CD4-positive, alpha-beta T cell treated with Interleukin-1 beta for 1 hour (primary cell): ENCODE measurements around the gene DYRK2.
A peak's percentile ranks its signal among the peaks of the same experiment; 100 is the strongest.

Experiments
- DNase-seq, 2 donors: peaks; one replicate each; pipeline ENCODE4 v3.0.0-alpha.2; 2020 to 2022

DYRK2 gene

DNA sequence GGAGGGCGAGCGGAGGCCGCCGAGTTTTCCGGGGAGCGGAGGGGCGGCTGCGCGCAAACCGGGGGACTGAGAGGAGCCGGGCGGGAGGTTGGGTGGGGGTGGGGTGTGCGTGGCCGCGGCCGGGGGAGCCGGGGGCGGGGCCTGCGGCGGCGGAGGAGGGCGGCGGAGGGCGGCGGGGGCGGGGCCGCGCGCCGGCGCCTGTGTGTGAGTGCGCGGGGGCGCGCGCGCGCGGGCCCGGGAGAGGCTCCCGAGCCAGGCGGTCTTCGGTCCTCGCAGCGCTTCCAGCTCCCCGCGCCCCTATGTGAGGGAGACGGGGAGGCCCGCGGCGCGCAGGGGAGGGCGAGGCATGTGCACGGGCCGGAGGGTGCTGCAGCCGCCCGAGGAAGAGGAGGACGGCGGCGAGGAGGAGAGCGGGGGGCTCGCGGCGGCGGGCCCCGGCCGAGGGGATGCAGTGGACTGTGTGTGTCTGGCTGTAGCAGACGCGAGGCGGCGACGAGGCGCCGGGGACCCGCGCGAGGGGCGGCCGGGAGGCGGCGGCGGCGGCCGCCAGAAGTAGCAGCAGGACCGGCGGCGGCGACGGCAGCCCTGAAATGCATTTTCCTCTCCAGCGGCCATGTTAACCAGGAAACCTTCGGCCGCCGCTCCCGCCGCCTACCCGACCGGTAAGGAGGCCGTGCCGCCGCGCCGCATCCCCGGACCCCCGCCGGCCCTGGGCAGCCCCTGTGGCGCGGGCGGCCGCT, at the start of gene DYRK2:
TSS of gene DYRK2 (plus strand) at position 225 of the 740 bp plus-strand sequence. CDS start at position 614, 389 bp downstream.
- DNase-seq = peak; percentile 82 to 83

DNA sequence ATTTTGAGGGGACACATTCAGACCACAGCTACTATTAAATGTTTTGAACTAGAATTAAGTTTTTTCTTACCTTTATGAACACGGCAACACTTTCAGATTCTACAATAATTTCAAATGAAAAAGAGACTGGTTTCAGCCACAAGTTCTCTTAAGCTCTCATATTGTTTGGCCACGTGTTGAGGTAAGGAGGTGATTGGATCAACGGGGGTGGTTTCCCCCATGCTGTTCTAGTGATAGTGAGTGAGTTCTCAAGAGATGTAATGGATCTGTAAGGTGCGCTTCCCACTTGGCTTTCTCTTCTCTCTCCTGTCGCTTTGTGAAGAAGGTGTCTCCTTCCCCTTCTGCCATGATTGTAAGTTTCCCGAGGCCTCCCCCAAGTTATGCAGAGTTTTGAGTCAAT, 48.9 kb upstream of the DYRK2 start:
- no peak for DNase-seq

DNA sequence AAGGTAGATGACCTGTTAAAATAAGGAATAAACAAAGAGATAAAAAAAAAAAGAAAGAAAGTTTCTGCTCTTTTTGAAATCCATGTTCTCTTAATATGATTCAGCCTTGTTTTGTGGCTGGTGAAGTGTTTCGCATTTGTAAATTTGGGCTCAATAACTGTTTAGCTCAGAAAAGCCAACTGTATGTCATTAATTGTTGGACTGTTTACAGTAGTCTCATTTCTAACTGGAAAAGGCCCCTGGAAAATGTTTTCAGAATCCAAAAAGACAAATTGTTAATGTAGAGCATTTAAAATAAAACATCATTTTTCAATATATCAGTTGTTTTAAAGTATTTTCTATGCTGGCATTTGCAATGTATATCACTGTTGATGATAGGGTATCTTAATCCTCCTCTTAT, 47.4 kb upstream of the DYRK2 start:
- no peak for DNase-seq

DNA sequence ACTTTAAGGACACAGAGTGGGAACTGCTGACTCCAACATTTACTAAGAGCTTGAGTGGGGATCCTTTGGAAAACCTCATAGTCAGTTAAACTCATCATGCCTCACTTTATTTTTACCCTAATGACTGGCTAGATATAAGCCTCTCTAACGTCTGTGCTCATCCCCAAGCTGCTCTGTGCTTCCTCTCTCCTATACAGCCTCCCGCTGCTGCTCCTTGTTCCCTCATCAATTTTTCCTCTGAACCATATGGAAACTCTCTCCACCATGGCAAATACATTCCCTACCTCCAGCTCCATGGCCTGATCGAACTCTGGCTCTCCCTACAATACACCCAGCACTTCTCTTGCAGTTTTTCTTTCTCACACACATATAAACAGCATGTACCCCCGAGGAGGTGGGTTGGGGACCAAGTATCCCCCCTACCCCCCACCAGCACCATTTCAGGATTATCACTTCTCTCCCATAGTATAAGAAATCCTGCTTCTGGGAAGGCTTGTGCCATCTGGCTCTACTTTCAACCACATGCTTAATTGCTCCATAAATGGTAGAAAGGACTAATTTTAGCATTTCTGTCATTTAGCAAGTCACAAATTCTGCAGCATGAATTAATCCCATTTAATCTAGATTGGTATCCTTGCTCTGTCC, 39.2 kb upstream of the DYRK2 start:
- DNase-seq = no peak

DNA sequence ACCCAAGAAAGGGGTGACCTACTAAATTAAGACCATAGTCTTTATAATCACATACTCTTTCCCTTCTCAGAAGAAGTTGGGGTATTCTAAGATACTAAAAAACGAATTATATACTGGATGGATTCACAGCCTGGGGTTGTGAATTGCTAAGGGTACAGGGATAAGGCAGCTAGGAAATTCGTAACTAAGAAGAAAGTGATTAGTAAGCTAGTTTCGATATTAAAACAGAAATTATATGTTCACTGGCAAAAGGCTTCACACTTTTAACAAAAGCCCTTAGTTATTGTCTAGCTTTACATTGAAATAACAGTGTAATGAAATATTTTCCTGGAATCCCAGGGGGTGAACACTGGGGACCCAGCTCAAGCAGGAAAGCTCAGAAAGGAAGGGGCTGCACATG, 35.5 kb upstream of the DYRK2 start:
- no peak for DNase-seq

DNA sequence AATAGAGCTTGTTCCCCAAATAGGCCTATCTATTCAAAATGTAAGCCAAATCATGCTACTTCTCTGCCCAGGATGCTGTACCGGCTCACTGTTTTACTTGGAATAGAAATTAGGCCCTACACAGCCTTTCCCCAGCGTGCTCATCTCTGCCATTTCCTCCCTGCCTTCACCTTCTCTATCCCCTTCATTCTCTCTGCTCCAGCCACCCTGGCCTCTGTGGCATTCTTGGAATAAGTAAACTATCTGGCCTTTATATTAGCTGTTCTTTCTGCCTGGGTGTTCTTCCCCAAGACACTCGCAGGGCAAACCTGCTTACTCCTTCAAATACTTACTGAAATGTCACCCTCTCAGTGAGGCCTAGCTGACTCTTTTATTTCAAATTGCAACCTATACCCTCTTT, 30.9 kb upstream of the DYRK2 start:
- no peak for DNase-seq

DNA sequence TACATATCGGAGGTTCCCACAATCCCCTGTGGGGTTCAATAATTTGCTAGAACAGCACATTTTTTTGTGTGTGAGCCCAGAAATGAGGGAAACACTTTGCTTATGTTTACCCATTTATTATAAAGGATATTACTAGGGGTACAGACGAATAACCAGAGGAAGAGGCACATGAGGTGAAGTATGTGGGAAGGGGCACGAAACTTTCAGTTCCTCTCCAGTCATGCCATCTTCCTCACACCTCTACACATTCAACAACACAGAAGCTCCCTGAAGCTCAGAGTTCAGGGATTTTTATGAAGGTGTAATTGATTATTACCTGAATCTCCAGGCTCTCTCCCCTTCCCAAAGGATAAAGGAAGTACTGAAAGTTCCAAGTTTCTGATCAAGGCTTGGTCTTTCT, 30.2 kb upstream of the DYRK2 start:
- no peak for DNase-seq

DNA sequence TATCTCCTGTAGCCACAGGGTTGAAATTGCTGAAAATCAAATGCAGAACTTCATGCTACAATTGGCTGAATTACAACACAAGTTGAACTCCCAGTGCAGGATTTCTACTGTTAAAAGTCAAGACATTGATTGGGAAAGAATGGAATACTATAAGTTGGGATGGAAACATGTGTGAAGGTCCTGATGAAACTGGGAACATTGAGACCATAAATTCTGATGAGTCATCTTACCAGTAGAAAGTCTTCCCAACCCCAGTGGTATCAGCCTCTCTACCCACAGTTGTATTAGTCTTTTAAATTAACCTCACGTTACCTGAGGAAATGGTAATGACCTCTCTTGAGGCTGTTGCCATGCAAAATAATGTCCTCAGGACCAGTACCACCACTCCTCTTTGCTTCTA, 27.4 kb upstream of the DYRK2 start:
- DNase-seq = no peak

DNA sequence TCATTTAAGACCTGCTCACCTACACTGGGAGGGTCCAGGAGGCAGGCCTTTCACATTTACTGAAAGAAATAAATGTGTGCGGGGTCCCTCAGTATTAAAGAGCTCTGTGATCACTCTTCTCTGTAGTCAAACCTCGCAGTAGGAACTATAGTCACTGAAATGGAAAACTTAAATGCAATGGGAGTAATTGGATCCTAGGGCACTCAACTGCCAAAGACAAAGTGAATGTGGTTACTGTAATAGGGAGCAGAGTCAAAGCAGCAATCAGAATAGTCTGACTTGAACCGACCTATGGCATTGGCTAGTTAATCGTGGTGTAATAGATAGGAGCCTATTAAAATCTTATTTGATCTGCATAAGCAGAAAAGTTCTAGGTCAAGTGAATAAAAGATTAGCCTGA, 26.6 kb upstream of the DYRK2 start:
- no peak for DNase-seq

DNA sequence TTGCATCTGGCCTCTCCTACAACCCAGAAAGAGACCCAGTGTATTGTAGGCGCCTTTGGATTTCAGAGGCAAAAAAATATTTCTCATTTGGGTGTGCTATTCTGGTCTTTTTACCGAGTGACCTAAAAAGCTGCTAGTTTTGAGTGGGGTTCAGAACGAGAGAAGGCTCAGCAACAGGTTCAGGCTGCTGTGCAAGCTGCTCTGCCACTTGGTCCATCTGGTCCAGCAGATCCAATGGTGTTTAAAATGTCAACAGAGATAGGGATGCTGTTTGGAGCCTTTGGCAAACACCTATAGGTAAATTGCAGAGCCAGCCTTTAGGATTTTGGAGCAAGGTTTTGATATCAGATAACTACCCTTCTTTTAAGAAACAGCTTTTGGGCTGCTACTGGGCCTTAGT, 25.3 kb upstream of the DYRK2 start:
- no peak for DNase-seq

DNA sequence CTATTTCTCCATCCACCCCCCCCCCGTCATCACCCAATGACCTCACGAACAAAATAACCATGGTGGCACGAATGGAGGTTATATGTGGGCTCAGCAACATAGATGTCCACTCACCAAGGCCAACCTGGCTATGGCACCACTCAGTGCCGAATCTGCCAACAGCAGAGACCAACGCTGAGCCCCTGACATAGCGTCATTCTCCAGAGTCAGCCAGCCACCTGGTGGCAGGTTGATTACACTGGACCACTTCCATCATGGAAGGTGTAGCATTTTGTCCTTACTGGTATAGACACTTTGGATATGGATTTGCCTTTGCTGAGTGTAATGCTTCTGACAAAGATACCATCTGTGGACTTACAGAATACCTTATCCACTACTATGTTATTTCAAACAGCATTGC, 24.2 kb upstream of the DYRK2 start:
- no peak for DNase-seq

DNA sequence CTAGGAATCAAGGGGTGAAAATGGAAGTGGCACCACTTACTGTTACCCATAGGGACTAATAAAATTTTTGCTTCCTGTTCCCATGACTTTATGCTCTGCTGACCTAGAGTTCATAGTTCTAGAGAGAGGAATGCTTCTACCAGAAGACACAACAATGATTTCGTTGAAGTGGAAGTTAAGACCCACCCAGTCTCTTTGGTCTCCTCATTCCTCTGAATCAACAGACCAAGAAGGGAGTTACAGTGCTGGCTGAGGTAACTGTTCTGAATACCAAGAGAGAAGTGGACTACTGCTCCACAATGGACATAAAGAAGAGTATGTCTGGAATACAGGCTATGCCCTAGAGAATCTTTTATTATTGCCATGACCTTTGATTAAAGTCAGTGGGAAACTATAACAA, 23.5 kb upstream of the DYRK2 start:
- DNase-seq = no peak

DNA sequence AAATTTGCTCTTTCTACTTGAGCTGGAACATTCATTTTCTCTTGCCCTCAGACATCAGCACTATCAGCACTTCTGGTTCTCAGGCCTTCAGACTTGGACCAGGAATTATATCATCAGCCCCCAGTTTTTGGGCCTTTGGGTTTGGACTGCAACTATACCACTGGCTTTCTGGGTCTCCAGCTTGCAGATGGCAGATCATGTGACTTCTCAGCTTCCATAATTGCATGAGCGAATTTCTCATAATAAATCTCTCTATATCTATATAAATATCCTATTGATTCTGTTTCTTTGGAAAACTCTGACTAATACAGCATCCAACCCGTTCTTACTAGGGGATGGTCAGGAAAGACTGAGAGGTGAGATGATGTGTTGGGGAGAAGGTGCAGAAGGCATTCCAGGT, 22.4 kb upstream of the DYRK2 start:
- DNase-seq = no peak

DNA sequence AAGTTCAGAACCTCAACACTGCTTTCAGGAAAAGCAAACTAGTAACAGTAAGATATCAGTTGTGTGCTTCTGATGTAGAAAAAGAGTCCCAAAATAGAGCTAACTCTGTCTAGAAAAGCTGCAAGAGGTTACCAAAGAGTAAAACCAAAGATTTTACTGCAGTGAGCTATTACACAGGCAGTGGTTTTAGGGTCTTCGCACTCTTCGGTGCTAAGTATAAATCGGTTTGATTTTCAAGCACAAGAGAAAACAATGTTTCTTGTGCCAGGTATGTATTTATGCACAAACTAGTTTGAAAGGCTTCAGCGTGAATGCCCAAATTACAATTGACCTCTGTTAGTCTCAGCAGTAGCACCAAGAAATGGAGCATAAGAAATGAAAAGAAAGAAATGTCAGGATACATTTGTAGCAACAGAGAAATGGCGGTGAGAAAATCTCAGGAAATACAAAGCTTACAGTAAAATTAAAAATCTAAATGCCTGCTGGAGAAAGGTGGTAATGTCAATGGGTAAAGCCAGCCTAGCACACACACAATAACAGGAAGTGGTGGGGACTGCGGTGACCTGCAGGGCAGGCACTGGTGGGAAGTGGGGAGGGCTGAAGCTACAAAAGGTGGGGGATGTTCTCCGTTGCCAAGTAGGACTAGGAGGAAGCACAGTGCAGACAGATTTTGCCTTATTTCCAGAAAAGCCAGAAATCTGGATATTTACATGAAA, 18.0 kb upstream of the DYRK2 start:
- peak; percentile 89 for DNase-seq

DNA sequence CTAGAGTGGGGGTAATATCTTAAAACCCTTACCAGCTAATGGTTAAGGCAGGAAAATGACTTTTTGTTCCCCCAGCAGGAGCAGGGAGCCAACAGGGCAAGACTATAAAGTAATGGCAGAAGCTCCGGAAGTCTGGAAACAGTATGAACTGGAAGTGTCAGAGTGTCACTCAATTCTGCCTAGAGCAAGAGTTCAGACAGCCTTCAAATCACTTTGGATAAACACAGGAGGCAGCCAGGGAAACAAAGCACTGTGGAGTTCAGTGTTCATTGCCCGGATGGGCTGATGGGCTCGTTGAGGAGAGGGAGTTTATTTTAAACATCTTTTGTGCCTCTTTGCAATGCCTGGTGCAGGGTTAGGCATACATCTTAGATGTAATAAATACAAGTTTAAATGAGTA, 16.5 kb upstream of the DYRK2 start:
- DNase-seq = no peak

DNA sequence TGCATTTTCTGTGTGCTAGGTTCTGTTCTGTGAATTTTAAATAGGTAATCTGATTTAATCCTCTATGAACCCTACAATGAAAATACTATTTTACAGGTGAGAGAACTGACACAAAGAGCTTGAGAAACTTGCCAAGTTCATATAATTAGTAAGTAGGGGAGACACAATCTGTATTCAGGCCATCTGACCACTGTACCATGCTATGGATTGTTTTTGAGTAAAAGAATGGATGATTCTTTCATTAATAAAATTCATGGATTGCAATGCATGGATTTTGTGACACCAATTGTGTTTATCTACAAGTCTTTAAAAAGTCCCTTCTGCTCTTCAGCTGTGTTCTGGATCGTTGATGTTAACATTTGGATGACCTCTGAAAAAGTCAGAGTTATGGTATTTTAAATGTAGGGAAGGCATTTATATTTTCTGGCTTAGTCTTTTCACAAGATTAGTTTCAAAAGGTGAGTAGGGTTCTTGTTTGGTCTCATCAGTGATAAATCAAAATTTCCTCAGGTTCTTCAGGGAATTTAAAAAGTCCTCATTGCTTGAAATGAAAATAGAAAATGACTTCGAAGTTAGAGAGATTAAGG, 15.4 kb upstream of the DYRK2 start:
- DNase-seq = no peak

DNA sequence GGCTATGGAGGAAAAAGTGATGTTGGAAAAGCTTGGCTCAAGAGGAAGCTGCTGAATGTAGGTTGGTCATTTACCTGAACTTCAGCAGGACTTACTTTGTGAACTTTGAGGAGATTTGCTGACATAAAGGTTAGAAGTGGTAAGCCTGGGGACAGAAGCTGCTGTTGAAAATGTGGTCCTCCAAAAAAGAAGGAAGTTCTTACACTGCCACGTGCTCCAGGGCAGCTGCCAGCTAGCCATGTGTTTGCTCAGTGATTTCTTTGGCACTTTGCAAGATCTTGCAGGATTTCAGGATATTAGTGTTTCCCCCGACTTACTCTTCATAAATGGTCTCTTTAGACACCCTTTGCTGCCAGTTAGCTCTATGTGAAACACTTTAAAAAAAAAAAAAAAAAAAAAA, 14.8 kb upstream of the DYRK2 start:
- DNase-seq = no peak

DNA sequence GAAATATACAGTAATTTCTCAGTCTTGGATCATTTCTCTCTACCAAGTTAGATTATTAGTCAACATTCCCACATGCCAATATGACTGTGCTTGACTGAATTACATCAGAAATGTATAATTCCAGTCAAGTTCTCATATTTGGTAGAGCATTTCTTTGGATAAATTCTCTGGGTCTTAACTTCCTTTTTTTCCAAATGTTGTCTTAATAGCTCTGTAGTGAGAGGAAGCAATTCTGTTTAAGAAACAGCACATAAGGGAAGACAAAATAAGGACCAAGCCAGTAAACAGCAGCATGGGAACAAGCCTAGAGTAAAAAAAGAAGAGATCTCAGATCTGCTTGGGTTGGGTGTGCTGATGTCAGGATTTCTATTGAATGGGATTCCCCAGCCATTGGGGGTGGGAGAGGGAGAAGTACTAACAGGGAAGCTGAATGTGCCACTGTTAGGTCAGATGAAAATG, 14.2 kb upstream of the DYRK2 start:
- no peak for DNase-seq

DNA sequence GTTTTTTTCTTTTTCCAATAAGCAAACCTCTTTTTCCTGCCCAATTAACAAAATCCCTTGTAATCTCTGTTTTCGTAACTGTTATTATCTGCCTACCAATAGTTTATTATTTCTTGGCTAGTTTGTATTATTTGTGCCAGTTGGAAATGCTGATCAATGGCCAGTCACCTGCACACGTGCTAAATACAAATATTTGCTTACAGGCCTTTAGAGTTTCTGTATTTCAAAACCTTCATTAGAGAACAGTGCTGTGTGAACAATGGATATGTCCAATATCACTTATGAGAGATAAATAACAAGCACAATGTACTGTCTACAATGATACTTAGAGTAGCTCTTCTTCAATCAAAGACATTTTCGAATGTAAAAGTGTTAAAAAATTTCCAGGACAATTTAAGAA, 10.8 kb upstream of the DYRK2 start:
- DNase-seq = no peak

DNA sequence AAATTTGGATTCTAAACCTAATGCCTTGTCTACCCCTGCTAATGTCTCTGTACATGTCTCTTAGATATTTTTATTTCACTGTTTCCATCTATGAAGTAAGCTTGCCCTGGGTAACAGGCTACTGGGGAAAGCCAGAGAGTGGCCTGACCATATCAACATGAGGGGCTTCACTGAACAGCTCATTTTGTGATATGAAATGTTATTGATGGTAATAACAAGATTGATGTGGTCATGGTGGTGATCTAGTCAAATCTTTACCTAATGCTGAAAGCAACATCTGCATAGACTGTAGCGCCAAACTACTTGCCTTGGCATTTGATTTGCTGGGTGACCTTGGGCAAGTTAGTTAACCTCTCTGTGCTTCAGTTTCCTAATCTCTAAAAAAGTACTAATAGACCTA, 9.9 kb upstream of the DYRK2 start:
- no peak for DNase-seq

DNA sequence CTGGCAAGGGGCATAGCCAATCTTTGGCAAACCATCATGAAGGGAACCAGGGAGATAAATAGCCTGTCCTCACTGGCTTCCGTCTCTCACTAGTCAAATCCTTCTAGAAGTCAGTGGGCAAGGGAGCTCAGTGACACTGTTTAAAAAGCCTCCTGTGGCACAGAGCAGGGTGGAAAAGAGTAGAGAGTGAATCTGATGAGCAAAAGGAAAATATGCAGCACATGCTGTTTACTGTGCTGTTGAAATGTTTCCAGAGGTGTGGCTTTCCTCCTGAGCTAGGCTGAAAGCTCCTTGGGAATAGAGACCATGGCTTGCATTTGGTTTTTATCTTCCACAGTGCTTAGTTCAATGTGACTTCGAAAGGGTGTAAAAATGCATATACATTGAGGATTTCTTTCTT, 7.7 kb upstream of the DYRK2 start:
- no peak for DNase-seq

DNA sequence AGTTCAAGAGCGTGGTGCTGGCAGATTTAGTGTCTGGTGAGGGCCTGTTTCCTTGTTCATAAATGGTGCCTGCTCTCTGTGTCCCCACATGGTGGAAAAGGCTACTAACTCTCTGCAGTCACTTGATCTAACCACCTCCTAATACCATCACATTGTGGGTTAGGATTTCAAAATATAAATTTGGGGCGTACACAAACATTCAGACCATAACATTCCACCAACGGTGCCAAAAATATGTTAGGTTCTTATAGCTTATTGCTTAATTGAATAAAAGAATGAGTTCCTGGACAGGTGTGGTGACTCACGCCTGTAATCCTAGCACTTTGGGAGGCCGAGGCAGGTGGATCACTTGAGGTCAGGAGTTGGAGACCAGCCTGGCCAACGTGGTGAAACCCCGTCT, 3.4 kb upstream of the DYRK2 start:
- DNase-seq = no peak

DNA sequence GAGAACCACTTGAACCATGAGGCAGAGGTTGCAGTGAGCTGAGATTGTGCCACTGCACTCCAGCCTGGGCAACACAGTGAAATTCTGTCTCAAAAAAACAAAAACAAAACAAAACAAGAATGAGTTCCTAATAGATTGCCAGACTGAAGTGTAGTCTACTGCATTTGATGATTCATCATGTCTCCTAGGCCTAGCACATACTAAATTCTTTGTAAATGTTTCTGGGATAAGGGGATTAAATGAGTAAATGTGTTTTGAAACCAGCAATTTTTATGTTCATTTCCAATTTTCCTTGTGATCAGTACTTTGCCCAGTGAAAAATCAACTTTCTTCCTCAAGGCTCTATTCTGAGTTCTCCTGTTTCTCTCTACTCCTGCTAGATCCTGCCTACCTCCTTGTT, 2.9 kb upstream of the DYRK2 start:
- DNase-seq = no peak

DNA sequence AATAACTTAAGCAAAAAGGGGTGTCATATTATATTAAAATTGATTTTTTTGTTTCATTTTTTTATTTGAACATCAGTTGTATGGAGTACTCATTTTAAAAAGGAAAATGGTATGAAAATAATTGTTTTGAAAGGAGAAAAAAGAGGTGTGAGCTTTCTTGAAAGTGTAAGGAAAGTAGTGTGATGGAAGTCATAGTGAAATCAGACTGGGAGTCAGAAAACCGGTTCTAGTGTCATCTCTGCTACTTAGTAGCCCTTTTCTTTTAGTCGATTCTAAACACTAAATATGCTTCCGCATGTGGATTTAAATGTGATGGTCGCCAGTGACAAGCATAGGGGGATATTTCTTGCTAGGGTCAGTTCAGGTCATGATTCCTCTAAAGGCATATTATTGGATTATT, 1.8 kb upstream of the DYRK2 start:
- DNase-seq = no peak
